DOHH2 (cell line): ENCODE measurements around the gene ASXL2.

ENCODE experiments used
- EZH2phosphoT487 ChIP-seq: fragments of 200-600 bp; sonication (generic); IDR thresholded peaks from 2 replicates; pipeline ENCODE4 v1.6.1; 2017; ENCODE audit warnings: borderline replicate concordance, mild to moderate bottlenecking, antibody characterized with exemption, low read length, moderate library complexity, mixed read lengths
- TF ChIP-seq, protein P1 (sequence below): fragments of 200-600 bp; sonication (generic); IDR thresholded peaks from one replicate; pipeline ENCODE4 v1.5.1; 2014; ENCODE audit warnings: antibody characterized with exemption, mild to moderate bottlenecking, low read depth, low read length; ENCODE audit not compliant: poor library complexity, severe bottlenecking

DNA sequence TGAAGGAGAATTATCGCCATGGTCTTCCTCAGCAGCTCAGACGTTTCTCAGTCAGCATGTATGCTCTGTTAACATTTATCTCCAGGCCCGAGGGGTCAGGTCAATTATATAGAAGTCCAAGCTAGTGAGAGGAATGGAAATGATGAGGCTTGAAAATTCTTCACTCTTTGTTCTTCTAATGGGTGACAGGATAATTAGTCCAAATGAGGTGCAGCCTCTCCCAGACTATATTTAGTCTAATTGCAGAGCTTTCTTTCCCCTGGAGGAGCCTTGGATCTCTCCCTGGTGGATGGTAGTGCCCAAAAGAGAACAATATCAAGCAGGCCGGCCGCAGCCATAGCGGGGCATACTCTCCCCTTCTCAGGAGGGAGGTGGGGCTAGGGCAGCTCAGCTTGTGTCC is 153.5 kb downstream of the ASXL2 start:
- TF ChIP-seq, protein P1, sequence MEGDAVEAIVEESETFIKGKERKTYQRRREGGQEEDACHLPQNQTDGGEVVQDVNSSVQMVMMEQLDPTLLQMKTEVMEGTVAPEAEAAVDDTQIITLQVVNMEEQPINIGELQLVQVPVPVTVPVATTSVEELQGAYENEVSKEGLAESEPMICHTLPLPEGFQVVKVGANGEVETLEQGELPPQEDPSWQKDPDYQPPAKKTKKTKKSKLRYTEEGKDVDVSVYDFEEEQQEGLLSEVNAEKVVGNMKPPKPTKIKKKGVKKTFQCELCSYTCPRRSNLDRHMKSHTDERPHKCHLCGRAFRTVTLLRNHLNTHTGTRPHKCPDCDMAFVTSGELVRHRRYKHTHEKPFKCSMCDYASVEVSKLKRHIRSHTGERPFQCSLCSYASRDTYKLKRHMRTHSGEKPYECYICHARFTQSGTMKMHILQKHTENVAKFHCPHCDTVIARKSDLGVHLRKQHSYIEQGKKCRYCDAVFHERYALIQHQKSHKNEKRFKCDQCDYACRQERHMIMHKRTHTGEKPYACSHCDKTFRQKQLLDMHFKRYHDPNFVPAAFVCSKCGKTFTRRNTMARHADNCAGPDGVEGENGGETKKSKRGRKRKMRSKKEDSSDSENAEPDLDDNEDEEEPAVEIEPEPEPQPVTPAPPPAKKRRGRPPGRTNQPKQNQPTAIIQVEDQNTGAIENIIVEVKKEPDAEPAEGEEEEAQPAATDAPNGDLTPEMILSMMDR: no peak
- TF ChIP-seq EZH2phosphoT487: no peak
